Heart right ventricle (tissue), 16 donors: ENCODE data around the gene RALGAPA2. TPM values are rescaled to one million over a fixed set of nuclear protein-coding genes. Genes with fewer than 3 reads are reported as not detected.
A peak's percentile ranks its signal among the peaks of the same experiment; 100 is the strongest.

ENCODE experiments used
- ATAC-seq, 8 donors: fragments of 200-7000 bp; cut with Tn5 transposase; one replicate each; pipeline ENCODE4 v1.9.1; 2020; ENCODE audit warnings: mild to moderate bottlenecking in 8 of 8, moderate library complexity in 8 of 8, moderate number of reproducible peaks in 1 of 8
- DNase-seq, 2 donors: peaks; one replicate each; pipeline ENCODE4 v3.0.0-alpha.2; 2020
- H3K27ac ChIP-seq, 10 donors: fragments of 200-600 bp; sonication (generic) in 2 of 10; one replicate each; pipeline versions ENCODE4 v1.5.0 to v1.8.0; 2020 to 2022; ENCODE audit warnings: mild to moderate bottlenecking in 3 of 10
- H3K27me3 ChIP-seq, 7 donors: fragments of 200-600 bp; one replicate each; pipeline ENCODE4 v1.8.0; 2021 to 2022; ENCODE audit warnings: mild to moderate bottlenecking in 2 of 7
- H3K36me3 ChIP-seq, 9 donors: fragments of 200-600 bp; sonication (generic) in 1 of 9; one replicate each; pipeline versions ENCODE4 v1.5.0 to v1.8.0; 2020 to 2022; ENCODE audit warnings: mild to moderate bottlenecking in 2 of 9
- H3K4me1 ChIP-seq, 9 donors: fragments of 200-600 bp; sonication (generic) in 1 of 9; one replicate each; pipeline versions ENCODE4 v1.5.0 to v1.8.0; 2020 to 2022; ENCODE audit warnings: mild to moderate bottlenecking in 4 of 9
- H3K4me3 ChIP-seq, 10 donors: fragments of 200-600 bp; sonication (generic) in 2 of 10; one replicate each; pipeline versions ENCODE4 v1.5.0 to v1.8.0; 2020 to 2022; ENCODE audit warnings: mild to moderate bottlenecking in 7 of 10, moderate library complexity in 2 of 10
- H3K9me3 ChIP-seq, 11 donors: fragments of 200-600 bp in 10 of 11; sonication (generic) in 2 of 11; one replicate each; pipeline versions ENCODE4 v1.5.0 to v1.8.0; 2013 to 2022; ENCODE audit warnings: mild to moderate bottlenecking in 2 of 11, control low read depth in 1 of 11, moderate library complexity in 1 of 11
- CTCF ChIP-seq, 9 donors: fragments of 200-600 bp; sonication (generic) in 2 of 9; IDR thresholded peaks; one replicate each; pipeline versions ENCODE4 v1.5.0 to v1.8.0; 2021 to 2022; ENCODE audit warnings: antibody characterized with exemption in 9 of 9, mild to moderate bottlenecking in 5 of 9, moderate library complexity in 1 of 9
- WGBS, 2 donors: extraction: QIAGEN DNeasy Blood & Tissue Kit; methylation state at CpG; one replicate each; pipeline ENCODE4 v1.1.7; 2013; ENCODE audit warnings: inconsistent platforms in 1 of 2; 5-methylcytosine and 5-hydroxymethylcytosine counted together
- intact Hi-C, 10 donors: fragments of 100-400 bp; cut with DNase I; formaldehyde crosslinking; loops; one replicate each; pipeline versions ENCODE4 v1.11.1 to v1.14.2; 2022
- polyA plus RNA-seq, 2 donors: library from polyadenylated mRNA; stranded (reverse); fragments of 200-250 nt; gene quantifications; one replicate each; pipeline ENCODE4 v1.2.3, GENCODE V29; 2013
- total RNA-seq, 10 donors: library from RNA; stranded (reverse); fragmentation: NEBNext Ultra II Directional in 3 of 10; extraction: Animal tissue kit (Norgen Biotek cat#: 25700) in 3 of 10; gene quantifications; one replicate each; pipeline versions ENCODE4 v1.2.1 to v1.2.4, GENCODE V29; 2021 to 2023
- donor health status: Arrhythmogenic right ventricular cardiomyopathy.
- donor health status: ischemic (EF 13 %, LVEDD 7.1; RV severe dilation, severe dysfunction).
- donor health status: healthy with polysubstance abuse.
- donor health status: DM: no; HTN: yes; CAD: no.
- donor health status: DM: no; HTN: no; CAD: no.
- donor health status: ischemic (EF 25% LVEDD 6.9; RV normal size, moderate dysfunction).
- donor health status: ischemic (EF 25% LVEDD 5.7; RV mildly dilated, moderate dysfunction).
- donor health status: healthy.
- donor health status: DM: yes; HTN: yes; CAD: no.
- donor health status: Ischemic cardiomyopathy.
- donor health status: ischemic (EF 35%, LVEDD 5.7; RV mildly dilated, moderate dysfunction).
- donor health status: nonischemic (EF 11% LVEDD 7.7; RV severe dilation, severe dysfunction).
- donor health status: DM: yes; HTN: yes; CAD: no.
- donor health status: PGD.
- donor health status: ischemic (EF 29% LVEDD 5.4; RV normal size, mild dysfunction).
- donor health status: nonischemic (EF 23%, LVEDD 6.1; RV moderate dilation, normal function).

Gene RALGAPA2
- total and polyA plus RNA-seq, 12 donors = 4.1 to 26.8 (median 18.2) TPM

- Histone ChIP-seq H3K4me1 (no peaks in the 10 kb centered on the region), H3K36me3 (peaks cover 0 to 32% (median 0%) of the 10 kb centered on the region in 9 donors), H3K4me3 (no peak overlapping the region), H3K27me3 (no peaks in the 10 kb centered on the region), H3K27ac (no peak overlapping the region), H3K9me3 (peaks cover 0 to 8% (median 0%) of the 10 kb centered on the region in 11 donors)
- WGBS, 2 donors = 95% methylated on average over 2 of the region's 2 CpGs
- DNase-seq (no peak), ATAC-seq (no peak)
- TF ChIP-seq CTCF (IDR thresholded peaks at IDR 0.05) = no peak
- intact Hi-C loops = no loop called here
These were observed 235.9 kb downstream of the RALGAPA2 start for GRCh38 chr20:20476504-20476903.

- Histone ChIP-seq H3K36me3 (peaks cover 0 to 33% (median 0%) of the 10 kb centered on the region in 9 donors), H3K9me3 (peaks cover 0 to 8% (median 0%) of the 10 kb centered on the region in 11 donors), H3K27me3 (no peaks in the 10 kb centered on the region), H3K4me1 (no peaks in the 10 kb centered on the region), H3K4me3 (no peak overlapping the region), H3K27ac (no peak overlapping the region)
- DNase-seq = no peak
- no peak for ATAC-seq
- intact Hi-C loops = no loop called here
- no peak for TF ChIP-seq CTCF (IDR thresholded peaks at IDR 0.05)
These were observed 238.8 kb downstream of the RALGAPA2 start for GRCh38 chr20:20473657-20474056.

- Histone ChIP-seq H3K36me3 (peaks cover 0 to 38% (median 0%) of the 10 kb centered on the region in 9 donors), H3K4me1 (no peaks in the 10 kb centered on the region), H3K9me3 (peaks cover 0 to 8% (median 0%) of the 10 kb centered on the region in 11 donors), H3K27ac (no peak overlapping the region), H3K27me3 (no peaks in the 10 kb centered on the region), H3K4me3 (no peak overlapping the region)
- ATAC-seq (peak in 3 of 8 donors; percentile 37 to 75 (median 41)), DNase-seq (no peak)
- 63 to 75% methylated on average over 4 of the region's 4 CpGs for WGBS, 2 donors
- intact Hi-C loops = no loop called here
- TF ChIP-seq CTCF (IDR thresholded peaks at IDR 0.05) = no peak
These were observed 239.7 kb downstream of the RALGAPA2 start for GRCh38 chr20:20472684-20473274.

GRCh38 chr20:20466341-20466879 lies 246.0 kb downstream of the RALGAPA2 start:
- H3K27me3 ChIP-seq = no peaks in the 10 kb centered on the region
- intact Hi-C loops = loop anchor here in 1 of 10 donors (5.0 kb wide), 1 partner anchor 54 kb away; no protein-coding TSS in a partner anchor
- TF ChIP-seq CTCF (IDR thresholded peaks at IDR 0.05) = no peak
- H3K4me3 ChIP-seq = no peak overlapping the region
- no peak for DNase-seq
- H3K4me1 ChIP-seq = peaks cover 0 to 9% (median 0%) of the 10 kb centered on the region in 9 donors
- WGBS, 2 donors = 61 to 65% methylated on average over 4 of the region's 4 CpGs
- peak in 3 of 8 donors; percentile 57 to 86 (median 65) for ATAC-seq
- no peak overlapping the region for H3K27ac ChIP-seq
- H3K36me3 ChIP-seq = peaks cover 0 to 25% (median 0%) of the 10 kb centered on the region in 9 donors
- no peaks in the 10 kb centered on the region for H3K9me3 ChIP-seq
